AG10803 (cell line): ENCODE results near the gene SECISBP2L.
A peak's percentile ranks its signal among the peaks of the same experiment; 100 is the strongest.

Source experiments
- DNase-seq: peaks from one replicate; pipeline ENCODE4 v3.0.0; 2010; ENCODE audit warnings: low read depth
- H3K4me3 ChIP-seq: 2 replicates; pipeline ENCODE4 v1.5.1; 2011; ENCODE audit warnings: mild to moderate bottlenecking, low read length, control low read depth
- CTCF ChIP-seq: conservative IDR thresholded peaks from 2 replicates; pipeline ENCODE4 v1.5.1; 2011; ENCODE audit warnings: mild to moderate bottlenecking, low read length, control low read depth, inconsistent platforms

The SECISBP2L gene

GRCh38 chr15:48946840-48947187 is 99.4 kb downstream of the SECISBP2L start:
- no peak for DNase-seq
- H3K4me3 ChIP-seq = no peak overlapping the region
- no peak for TF ChIP-seq CTCF

- no peak for TF ChIP-seq CTCF
- no peak for DNase-seq
- H3K4me3 ChIP-seq = no peak overlapping the region
Measured at GRCh38 chr15:48946074-48946839, 100.0 kb downstream of the SECISBP2L start.

GRCh38 chr15:48945386-48945785 is 100.9 kb downstream of the SECISBP2L start:
- no peak for TF ChIP-seq CTCF
- DNase-seq = no peak

GRCh38 chr15:48941904-48942303 is 104.3 kb downstream of the SECISBP2L start:
- H3K4me3 ChIP-seq = no peak overlapping the region
- no peak for DNase-seq
- TF ChIP-seq CTCF = no peak

More at GRCh38 chr15:48945386-48945785, 100.9 kb downstream of the SECISBP2L start:
- H3K4me3 ChIP-seq = no peak overlapping the region

- H3K4me3 ChIP-seq = no peak overlapping the region
- DNase-seq = peak; percentile 91
- no peak for TF ChIP-seq CTCF
Measured at GRCh38 chr15:48940508-48940907, 105.7 kb downstream of the SECISBP2L start.

DNA sequence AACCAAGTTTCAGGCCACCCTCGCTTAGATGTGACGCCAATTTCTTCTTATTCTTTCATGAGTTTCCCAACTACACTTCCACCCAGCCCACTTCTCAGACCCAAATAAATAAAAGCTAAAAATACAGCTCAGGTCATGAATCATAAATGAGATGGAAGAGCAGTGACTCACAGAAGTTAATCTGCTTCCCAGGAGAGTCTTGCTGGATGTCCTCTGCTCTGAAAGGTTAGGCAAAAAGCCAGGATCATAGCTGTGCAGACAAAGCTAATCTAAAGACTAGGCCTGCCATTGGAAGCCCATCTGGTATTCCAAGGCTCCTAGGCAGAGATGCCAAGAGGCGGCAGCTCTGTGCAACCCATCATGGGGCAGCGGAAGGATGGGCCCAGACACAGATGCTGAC is 106.6 kb downstream of the SECISBP2L start:
- peak; percentile 89 for DNase-seq
- TF ChIP-seq CTCF = no peak
- H3K4me3 ChIP-seq = no peak overlapping the region
